T-helper 2 cell treated with Interferon-gamma antibody and Interleukin-4, amounts not matched to agents 5 μg/mL and 100 μg/mL, for 36 hours (primary cell): ENCODE data around the gene ASGR1.

Experiments
- DNase-seq: peaks from one replicate; pipeline ENCODE4 v3.0.0; 2021; ENCODE audit warnings: low spot score
- H3K27ac Mint-ChIP-seq: one replicate; pipeline ENCODE4 v1.8.0; 2021; ENCODE audit warnings: mild to moderate bottlenecking, mixed read lengths
- H3K27me3 Mint-ChIP-seq: one replicate; pipeline ENCODE4 v1.8.0; 2021; ENCODE audit warnings: low read depth, mixed read lengths
- H3K36me3 Mint-ChIP-seq: one replicate; pipeline ENCODE4 v1.8.0; 2021; ENCODE audit warnings: low read depth, mixed read lengths
- H3K4me1 Mint-ChIP-seq: one replicate; pipeline ENCODE4 v1.8.0; 2021; ENCODE audit warnings: low read depth, mixed read lengths
- H3K4me3 Mint-ChIP-seq: one replicate; pipeline ENCODE4 v1.8.0; 2022; ENCODE audit warnings: mild to moderate bottlenecking, moderate library complexity, mixed read lengths
- H3K9me3 Mint-ChIP-seq: one replicate; pipeline ENCODE4 v1.8.0; 2021; ENCODE audit warnings: mixed read lengths

ASGR1 gene

DNA sequence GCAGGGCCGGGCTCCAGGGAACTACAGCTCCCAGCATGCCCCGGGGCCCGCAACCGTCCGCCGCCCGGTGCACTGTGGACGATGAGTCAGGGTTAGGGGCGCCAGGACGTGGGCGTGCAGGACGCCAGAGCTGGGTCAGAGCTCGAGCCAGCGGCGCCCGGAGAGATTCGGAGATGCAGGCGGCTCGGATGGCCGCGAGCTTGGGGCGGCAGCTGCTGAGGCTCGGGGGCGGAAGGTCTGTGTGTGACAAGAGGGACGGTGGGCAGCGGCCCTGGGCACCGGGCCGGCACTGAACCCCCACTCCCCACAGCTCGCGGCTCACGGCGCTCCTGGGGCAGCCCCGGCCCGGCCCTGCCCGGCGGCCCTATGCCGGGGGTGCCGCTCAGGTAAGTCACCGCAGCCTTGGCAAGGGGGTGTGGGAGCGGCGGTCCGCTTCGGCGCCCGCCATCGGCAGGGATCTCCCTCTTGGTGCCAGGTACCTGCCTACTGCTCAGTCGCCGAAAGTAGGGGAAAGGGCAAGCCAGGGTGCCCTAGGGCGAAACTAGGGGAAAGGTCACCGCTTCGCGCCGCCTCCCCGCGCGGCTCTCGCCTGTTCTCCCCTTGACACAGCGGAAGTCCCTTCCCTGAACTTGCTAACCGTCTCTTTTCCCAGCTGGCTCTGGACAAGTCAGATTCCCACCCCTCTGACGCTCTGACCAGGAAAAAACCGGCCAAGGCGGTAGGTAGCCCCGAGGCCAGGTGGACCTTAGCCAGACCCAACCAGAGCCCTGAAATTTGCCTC lies 40.8 kb upstream of the ASGR1 start, which contains the start of the genes ACADVL and DLG4:
TSS of gene ACADVL (plus strand) at position 127 of the 781 bp plus-strand sequence. CDS start at position 174, 47 bp downstream.
TSS of gene DLG4 (minus strand) at position 25 of the 781 bp plus-strand sequence.
- H3K9me3 Mint-ChIP-seq: no peaks in the 10 kb centered on the region
- peaks cover 50% of the 10 kb centered on the region for H3K4me1 Mint-ChIP-seq
- DNase-seq: peak; percentile 90
- H3K27ac Mint-ChIP-seq: peak within 1 kb of the TSS; percentile 91
- H3K27me3 Mint-ChIP-seq: no peaks in the 10 kb centered on the region
- H3K36me3 Mint-ChIP-seq: peaks cover 26% of the 10 kb centered on the region
- H3K4me3 Mint-ChIP-seq: peak within 1 kb of the TSS; percentile 91

DNA sequence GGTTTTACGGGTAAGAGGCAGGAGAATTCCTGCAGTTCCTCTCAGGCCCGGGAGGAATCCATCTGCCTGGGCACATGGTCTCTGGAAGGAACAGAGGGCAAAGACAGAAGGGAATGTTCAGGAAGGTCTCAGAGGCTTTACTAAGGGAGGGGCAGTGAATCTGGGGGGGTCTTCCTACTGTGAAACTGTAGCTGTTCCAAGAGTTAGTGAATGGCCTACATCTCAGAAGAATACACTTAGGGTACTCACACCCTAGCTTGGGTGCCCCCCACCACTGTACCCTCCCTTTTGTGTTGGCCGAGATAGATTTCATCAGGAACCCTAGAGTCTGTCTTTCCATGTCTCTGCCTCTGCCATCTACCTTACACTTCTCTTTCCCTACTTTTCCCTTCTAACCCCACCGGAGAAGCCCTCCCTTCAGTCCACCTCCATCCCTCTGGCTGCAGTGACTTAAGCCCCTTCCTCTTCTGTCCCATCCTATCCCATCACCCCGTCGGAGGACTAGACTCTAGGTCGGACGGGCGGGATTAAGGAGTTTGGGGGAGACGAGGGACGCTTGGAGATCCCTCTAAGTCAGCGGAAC lies 40.1 kb upstream of the ASGR1 start:
- Mint-ChIP-seq H3K27ac (peak overlapping the region; percentile 91), H3K4me1 (peaks cover 55% of the 10 kb centered on the region), H3K4me3 (peak overlapping the region; percentile 91), H3K9me3 (no peaks in the 10 kb centered on the region), H3K27me3 (no peaks in the 10 kb centered on the region), H3K36me3 (peaks cover 23% of the 10 kb centered on the region)
- DNase-seq: no peak

DNA sequence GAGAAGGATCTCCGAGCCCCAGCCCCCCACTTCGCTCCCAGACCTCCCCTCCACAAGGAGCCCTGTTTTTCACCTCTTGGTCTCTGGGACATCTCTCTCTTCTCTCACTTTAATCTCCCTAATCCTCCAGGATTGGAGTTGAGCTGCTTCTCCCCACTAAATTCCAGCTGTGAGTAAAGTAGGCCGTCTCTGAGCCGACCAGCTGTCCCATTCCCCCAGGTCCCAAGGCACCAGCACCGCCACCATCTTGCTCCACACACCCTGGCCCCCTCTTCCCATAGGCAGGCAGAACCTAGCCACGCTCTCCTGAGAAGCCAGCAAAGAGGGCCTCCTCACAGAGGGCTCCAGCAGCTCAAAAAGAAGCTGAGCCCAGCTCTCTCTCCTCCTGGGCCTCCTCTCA lies 39.6 kb upstream of the ASGR1 start:
- Mint-ChIP-seq H3K9me3 (no peaks in the 10 kb centered on the region), H3K27ac (peak overlapping the region; percentile 62), H3K4me3 (peak overlapping the region; percentile 91), H3K36me3 (peaks cover 18% of the 10 kb centered on the region), H3K27me3 (no peaks in the 10 kb centered on the region), H3K4me1 (peaks cover 59% of the 10 kb centered on the region)
- DNase-seq: no peak

DNA sequence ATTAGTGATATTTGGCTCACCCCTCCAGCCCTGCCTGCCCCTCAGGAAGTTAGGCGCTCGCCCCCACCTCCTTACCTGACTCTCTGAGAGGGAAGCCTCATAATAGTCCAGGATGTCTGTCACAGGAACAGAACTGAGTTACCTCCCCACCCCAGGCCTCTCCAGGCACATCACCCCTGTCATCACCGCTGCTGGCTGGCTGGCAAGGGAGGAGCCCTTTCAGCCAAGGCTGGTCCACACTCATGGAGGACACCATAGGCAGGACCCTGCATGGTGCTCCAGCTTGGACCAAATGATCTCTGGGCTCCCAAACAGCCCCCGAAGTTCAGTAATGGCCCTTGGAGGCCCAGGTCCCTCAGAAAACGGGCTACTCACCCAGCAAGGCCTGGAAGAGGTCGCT lies 39.0 kb upstream of the ASGR1 start:
- peak overlapping the region; percentile 91 for H3K4me3 Mint-ChIP-seq
- H3K4me1 Mint-ChIP-seq: peaks cover 64% of the 10 kb centered on the region
- peak overlapping the region; percentile 49 for H3K27ac Mint-ChIP-seq
- DNase-seq: no peak
- H3K9me3 Mint-ChIP-seq: no peaks in the 10 kb centered on the region
- peaks cover 12% of the 10 kb centered on the region for H3K36me3 Mint-ChIP-seq
- H3K27me3 Mint-ChIP-seq: peaks cover 4% of the 10 kb centered on the region

DNA sequence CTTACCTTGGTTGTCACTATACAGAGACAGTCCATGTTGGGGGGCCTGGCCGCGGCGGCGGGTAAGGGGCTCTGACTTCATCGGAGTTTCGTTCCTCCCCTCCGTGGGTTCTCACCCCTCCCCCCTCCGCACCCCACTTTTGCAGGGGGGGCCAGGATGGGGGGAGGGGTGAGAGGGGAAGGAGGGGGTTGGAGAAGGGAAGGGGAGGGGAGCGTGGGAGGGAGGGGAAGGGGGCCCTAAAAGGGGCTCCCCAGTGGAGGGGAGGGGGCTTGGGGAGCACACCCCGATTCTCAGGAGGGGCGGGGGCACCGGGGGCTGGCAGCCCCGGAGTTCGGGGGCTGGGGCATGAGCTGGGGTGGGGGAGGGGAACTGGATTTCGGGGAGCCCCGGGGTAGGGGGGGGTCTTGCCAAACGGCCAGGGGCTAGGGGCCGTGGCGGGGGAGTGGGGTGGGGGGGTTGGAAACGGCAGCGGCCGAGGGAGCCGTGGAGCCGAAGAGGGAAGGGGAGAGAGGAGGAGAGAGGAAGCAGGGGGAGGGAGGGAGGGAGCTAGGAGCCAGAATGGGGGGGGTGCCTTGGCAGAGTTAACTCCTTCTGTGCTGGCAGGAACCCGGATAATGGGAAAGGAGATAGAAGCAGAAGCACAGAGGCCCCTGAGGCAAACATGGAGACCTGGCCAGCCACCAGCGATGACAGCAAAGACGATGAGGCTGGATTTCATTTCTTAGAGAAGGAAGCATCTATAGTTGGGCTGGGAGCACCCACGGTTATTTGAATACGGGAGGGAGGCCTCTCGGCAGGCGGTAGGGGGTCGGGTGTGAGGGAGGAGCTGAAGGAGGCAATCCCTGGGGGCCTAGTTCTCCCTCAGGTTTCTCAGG lies 38.2 kb upstream of the ASGR1 start:
- H3K4me1 Mint-ChIP-seq: peaks cover 64% of the 10 kb centered on the region
- H3K27ac Mint-ChIP-seq: peak overlapping the region; percentile 75
- peaks cover 6% of the 10 kb centered on the region for H3K27me3 Mint-ChIP-seq
- H3K9me3 Mint-ChIP-seq: no peaks in the 10 kb centered on the region
- DNase-seq: no peak
- H3K36me3 Mint-ChIP-seq: peaks cover 8% of the 10 kb centered on the region
- H3K4me3 Mint-ChIP-seq: peak overlapping the region; percentile 91

DNA sequence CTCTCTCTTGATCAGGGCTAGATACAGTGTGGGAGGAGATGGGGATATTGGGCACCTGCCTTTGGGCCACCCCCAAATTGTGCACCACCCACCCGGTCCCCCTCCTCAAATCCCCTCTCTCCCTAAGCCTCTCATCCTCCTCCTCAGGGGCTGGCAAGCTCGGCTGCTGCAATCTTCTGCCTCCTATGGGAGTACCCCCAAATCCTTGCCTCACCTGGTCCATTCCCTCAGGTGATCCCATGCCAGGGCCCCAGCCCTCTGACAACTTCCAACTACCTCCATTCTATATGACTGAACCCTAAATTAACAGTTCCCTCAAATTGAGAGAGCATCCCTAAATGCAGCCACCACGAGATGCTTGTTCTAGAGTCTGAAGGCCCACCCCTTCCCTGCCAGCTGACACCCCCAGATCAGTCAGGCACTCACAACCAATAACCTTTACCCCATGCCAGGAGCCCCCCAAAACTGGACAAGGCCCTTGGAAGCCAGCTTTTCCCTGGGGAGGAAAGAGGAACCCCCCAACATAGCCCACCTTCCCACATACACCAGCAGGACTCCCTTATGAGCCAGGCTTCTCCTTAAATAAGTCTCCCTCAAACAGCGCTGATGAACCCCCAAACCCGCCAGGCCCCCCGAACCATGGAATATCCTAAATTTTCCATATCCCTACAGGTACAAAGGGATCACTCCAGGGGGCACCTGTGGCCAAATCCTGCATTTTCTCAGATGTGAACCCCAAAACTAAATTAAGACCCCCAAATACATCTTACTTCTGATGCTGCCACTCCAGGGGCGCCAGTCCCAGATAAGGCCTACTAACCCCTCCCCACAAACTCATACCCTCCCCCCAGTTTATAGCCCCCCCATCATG lies 37.3 kb upstream of the ASGR1 start:
- Mint-ChIP-seq H3K4me1 (peaks cover 63% of the 10 kb centered on the region), H3K27ac (peak overlapping the region; percentile 45), H3K9me3 (no peaks in the 10 kb centered on the region), H3K27me3 (peaks cover 11% of the 10 kb centered on the region), H3K4me3 (peak overlapping the region; percentile 54), H3K36me3 (peaks cover 6% of the 10 kb centered on the region)
- no peak for DNase-seq

DNA sequence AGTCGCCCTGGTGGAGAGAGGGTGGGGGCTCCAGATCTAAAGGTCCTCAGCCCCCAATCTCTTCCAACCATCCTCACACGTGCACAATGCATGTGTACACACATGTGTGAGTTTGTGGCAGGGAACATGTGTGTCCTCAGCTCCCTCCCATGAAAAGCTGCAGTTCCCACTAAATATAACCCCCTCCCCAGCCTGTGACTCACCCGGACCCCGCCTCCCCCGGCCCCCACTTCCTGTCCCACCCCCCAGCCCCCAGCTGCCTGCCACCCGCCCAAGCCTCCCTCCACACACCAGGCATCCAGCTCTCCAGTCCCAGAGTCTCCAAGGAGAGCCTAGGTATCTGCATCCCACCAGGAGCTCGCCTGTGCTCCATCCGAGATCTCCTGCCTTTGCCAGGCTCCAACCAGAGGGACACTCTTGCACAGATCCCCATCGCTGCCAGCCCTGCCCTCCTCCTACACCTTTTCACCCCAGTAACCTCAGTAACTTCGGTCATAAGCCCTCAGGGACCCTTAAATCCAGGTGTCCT lies 36.5 kb upstream of the ASGR1 start:
- peaks cover 57% of the 10 kb centered on the region for H3K4me1 Mint-ChIP-seq
- no peaks in the 10 kb centered on the region for H3K9me3 Mint-ChIP-seq
- DNase-seq: no peak
- peak overlapping the region; percentile 90 for H3K4me3 Mint-ChIP-seq
- H3K36me3 Mint-ChIP-seq: no peaks in the 10 kb centered on the region
- peaks cover 15% of the 10 kb centered on the region for H3K27me3 Mint-ChIP-seq
- no peak overlapping the region for H3K27ac Mint-ChIP-seq

DNA sequence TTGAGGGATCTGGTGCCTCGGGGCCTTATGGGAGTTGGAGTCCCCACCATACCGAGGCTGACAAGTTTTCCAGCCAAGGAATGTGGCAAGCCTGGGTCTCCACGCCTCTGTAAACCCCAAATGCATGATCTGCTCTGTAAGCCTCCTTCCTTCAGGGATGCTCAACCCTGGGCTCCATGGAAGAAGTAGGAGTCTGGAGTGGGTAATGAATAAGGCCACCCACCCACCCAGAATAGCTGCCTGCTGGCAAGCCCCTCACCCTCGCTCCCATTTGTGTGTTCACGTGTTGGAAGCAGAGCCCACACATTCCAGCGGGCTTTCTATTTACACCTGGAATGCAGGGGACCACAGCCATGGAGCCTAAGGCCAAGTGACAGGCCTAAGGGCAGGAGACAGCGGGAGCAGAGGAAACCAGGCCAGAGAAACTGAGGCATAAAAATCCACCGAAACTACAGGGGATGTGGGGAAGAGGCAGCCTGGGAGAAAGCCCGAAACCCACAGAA lies 36.0 kb upstream of the ASGR1 start:
- Mint-ChIP-seq H3K36me3 (no peaks in the 10 kb centered on the region), H3K27ac (peak overlapping the region; percentile 95), H3K27me3 (peaks cover 19% of the 10 kb centered on the region), H3K4me3 (peak overlapping the region; percentile 90), H3K4me1 (peaks cover 52% of the 10 kb centered on the region), H3K9me3 (no peaks in the 10 kb centered on the region)
- DNase-seq: no peak

DNA sequence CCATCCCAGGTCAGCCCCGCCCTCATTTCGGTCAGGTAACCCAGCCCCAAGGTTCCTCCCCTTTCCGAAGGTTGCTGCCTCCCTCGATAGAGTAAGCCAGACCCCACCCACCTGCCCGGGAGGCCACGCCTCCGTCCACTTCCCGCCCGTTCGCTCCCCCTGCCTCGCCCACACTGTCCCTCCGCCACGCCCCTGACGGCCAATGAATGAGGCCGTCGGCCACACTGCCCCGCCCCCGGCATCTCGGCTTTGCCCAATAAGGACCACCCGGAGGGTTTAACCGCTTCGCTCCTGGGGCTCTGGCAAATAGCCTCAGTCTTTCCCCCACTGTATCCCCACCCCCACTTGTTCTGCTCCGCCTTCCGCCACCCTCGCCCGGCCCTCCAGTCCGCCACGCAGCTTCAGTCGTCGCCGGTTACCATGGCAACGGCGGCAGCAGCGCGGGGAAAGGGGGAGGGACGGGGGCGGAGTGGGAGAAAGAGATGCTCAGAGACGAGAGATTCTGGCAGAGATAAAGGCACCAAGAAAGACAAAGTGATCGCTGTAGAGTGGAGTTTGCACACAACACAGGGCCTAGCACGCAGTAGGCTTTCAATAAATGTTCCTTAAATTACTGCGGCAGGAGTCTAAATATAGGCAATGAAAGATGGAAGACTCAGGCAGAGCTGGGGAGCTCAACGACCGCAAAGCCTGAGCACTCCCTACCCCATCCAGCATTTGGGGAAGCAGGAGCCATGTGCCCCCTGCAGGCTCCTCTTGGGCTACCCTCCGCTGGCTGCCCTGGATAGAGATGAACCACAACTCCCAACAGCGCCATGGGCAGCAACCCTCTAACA lies 35.3 kb upstream of the ASGR1 start:
- Mint-ChIP-seq H3K4me3 (peak overlapping the region; percentile 90), H3K27me3 (peaks cover 22% of the 10 kb centered on the region), H3K36me3 (no peaks in the 10 kb centered on the region), H3K27ac (peak overlapping the region; percentile 95), H3K4me1 (peaks cover 51% of the 10 kb centered on the region), H3K9me3 (no peaks in the 10 kb centered on the region)
- DNase-seq: peak; percentile 99

DNA sequence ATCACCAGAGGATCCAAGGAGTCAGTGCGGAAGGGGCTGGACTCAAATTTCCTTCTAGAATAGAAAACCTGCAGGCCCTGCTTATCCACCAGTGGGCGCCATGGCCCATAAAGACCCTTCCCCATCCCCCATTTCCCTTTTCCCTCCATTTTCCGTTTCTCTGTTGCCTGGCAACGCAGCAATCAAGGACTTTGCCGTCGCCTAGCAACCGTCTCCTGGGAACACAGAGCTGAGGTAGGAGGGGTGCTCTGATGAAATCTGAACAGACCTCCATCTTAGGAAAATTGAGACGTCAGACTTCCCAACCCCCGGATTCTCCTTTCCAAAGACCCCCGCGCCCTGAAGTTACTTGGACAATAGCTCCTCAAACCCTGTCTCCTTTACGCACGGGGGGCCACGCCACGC lies 34.7 kb upstream of the ASGR1 start:
- peaks cover 22% of the 10 kb centered on the region for H3K27me3 Mint-ChIP-seq
- H3K27ac Mint-ChIP-seq: peak overlapping the region; percentile 95
- H3K36me3 Mint-ChIP-seq: no peaks in the 10 kb centered on the region
- H3K4me1 Mint-ChIP-seq: peaks cover 46% of the 10 kb centered on the region
- DNase-seq: no peak
- H3K4me3 Mint-ChIP-seq: peak overlapping the region; percentile 90
- H3K9me3 Mint-ChIP-seq: no peaks in the 10 kb centered on the region

DNA sequence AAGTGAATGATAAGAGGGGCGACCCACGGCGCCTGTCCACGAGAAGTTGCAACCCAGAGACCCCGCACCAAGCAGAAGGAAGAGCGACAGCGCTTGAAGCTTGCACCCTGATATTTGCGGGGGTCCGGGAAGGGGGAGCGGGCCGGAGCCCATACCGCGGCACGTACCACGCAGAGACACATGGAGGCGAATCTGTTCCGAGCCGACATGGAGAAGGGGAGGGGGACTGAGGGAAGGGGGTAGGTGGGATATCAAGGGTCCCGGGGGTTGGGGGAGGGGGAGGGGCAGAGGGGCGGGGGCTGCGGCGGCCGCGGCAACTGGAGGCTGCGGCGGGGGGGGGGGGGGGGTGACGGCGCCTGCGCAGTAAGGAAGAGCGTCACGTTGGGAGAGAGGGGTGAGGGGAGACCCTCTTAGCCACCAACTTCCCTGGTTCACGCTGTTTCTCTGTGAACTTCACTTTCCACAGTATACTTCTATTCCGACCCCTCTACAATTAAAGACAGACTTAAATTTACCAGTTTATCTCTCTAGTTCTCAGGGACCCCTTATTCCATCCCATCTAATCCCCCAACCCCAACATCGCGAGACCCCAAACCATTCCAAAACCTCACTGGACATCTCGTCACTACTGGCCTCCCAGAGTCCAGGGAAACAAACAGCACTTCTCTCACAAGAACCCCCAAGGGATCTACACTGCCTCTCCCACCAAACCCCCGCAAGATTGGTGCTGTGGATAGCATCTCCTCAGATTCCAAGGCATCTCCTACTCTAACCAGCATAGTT lies 32.5 kb upstream of the ASGR1 start:
- no peak overlapping the region for H3K4me3 Mint-ChIP-seq
- no peak overlapping the region for H3K27ac Mint-ChIP-seq
- H3K36me3 Mint-ChIP-seq: no peaks in the 10 kb centered on the region
- no peak for DNase-seq
- peaks cover 31% of the 10 kb centered on the region for H3K4me1 Mint-ChIP-seq
- H3K9me3 Mint-ChIP-seq: no peaks in the 10 kb centered on the region
- peaks cover 22% of the 10 kb centered on the region for H3K27me3 Mint-ChIP-seq
